ENCODE results near the gene COG5. TPM values are rescaled to one million over a fixed set of nuclear protein-coding genes. Genes with fewer than 3 reads are reported as not detected.

Gene COG5
- total RNA-seq, 1 donor from 2014 or later, result 40.8 TPM

GRCh38 chr7:107430057-107430456 is 133.7 kb downstream of the COG5 start:
- no peak for DNase-seq
- peaks cover 11% of the 10 kb centered on the region for H3K9me3 ChIP-seq (replicated peaks)
- no peaks in the 10 kb centered on the region for H3K27me3 ChIP-seq (ENCODE audit: low read depth)
- TF ChIP-seq CTCF (IDR thresholded peaks at IDR 0.05; ENCODE audit: borderline replicate concordance), result no peak
- H3K36me3 ChIP-seq, result peaks cover 8% of the 10 kb centered on the region
- no peak overlapping the region for H3K27ac ChIP-seq (replicated peaks)
- peaks cover 10% of the 10 kb centered on the region for H3K4me1 ChIP-seq
- intact Hi-C loops (cut with micrococcal nuclease), result no loop called here
- no peak overlapping the region for H3K4me3 ChIP-seq

GRCh38 chr7:107428642-107429041 is 135.1 kb downstream of the COG5 start:
- intact Hi-C loops (cut with micrococcal nuclease), result no loop called here
- H3K4me1 ChIP-seq, result peaks cover 10% of the 10 kb centered on the region
- no peak overlapping the region for H3K4me3 ChIP-seq
- no peak for DNase-seq
- no peak for TF ChIP-seq CTCF (IDR thresholded peaks at IDR 0.05; ENCODE audit: borderline replicate concordance)
- H3K27me3 ChIP-seq (ENCODE audit: low read depth), result no peaks in the 10 kb centered on the region
- peaks cover 7% of the 10 kb centered on the region for H3K9me3 ChIP-seq (replicated peaks)
- no peak overlapping the region for H3K27ac ChIP-seq (replicated peaks)
- H3K36me3 ChIP-seq, result peaks cover 8% of the 10 kb centered on the region

DNA sequence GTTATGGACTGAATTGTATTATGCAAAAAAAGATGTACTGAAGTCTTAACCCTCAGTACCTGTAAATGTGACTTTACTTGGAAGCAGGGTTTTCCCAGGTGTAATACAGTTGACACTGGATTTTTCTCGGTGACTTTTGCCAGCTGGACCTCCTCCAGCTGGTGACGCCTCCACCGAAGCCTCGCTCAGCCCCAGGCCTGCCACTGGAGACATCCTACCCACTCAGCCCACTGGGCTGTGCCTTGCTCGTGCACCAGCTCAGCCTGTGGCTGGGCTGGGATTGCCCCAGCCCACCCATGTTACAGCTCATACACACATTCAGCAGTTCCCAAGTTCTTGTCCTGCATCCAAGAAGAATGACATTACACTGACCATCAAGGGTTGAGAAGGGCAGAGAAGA is 136.3 kb downstream of the COG5 start:
- DNase-seq, result peak; percentile 25

DNA sequence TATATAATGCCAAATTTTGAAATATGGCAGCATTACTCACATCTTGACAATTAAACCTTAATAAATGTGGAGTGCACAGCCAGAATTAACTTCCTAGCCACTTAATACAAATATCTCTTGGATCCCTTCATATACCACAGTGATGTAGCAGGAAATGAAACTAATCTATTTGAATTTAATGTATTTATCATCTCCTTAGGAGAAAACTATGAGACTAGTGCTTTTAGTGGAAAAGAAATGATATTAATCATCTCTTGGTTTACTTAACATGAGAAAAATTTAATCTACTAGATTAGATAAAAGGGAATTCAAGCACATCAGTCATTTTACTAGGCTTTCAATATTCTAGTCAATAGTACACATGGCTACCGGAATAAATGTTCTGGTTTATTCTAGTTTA is 149.5 kb downstream of the COG5 start:
- Histone ChIP-seq H3K27ac (replicated peaks) (no peak overlapping the region), H3K36me3 (peaks cover 15% of the 10 kb centered on the region), H3K9me3 (replicated peaks) (no peaks in the 10 kb centered on the region), H3K27me3 (ENCODE audit: low read depth) (no peaks in the 10 kb centered on the region), H3K4me3 (no peak overlapping the region), H3K4me1 (no peaks in the 10 kb centered on the region)
- DNase-seq, result no peak
- intact Hi-C loops (cut with micrococcal nuclease), result no loop called here
- TF ChIP-seq CTCF (IDR thresholded peaks at IDR 0.05; ENCODE audit: borderline replicate concordance), result no peak

More for the DNA sequence above, 136.3 kb downstream of the COG5 start:
- Histone ChIP-seq H3K4me3 (no peak overlapping the region), H3K27ac (replicated peaks) (no peak overlapping the region), H3K27me3 (ENCODE audit: low read depth) (no peaks in the 10 kb centered on the region), H3K36me3 (peaks cover 6% of the 10 kb centered on the region), H3K4me1 (peaks cover 10% of the 10 kb centered on the region), H3K9me3 (replicated peaks) (no peaks in the 10 kb centered on the region)
- intact Hi-C loops (cut with micrococcal nuclease), result no loop called here
- TF ChIP-seq CTCF (IDR thresholded peaks at IDR 0.05; ENCODE audit: borderline replicate concordance), result no peak

DNA sequence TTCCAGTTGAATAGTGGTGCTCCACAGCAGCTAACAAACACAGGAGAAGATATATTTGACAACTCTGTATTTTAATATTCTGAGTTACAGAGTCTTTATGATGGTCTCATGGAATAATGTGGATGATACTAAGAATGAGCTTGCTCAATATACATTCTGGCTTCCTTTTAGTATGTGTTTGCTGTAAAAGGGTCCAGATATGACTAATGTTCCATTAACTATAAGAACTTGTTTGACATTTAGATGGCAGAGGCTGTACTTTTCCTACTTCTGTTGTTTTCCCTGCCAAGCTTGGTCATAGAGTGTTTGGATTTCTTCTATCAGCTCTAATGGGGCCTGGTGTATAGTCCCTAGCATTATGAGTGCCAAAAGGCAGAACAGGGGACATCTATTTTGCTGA is 155.4 kb downstream of the COG5 start:
- Histone ChIP-seq H3K9me3 (replicated peaks) (no peaks in the 10 kb centered on the region), H3K27me3 (ENCODE audit: low read depth) (no peaks in the 10 kb centered on the region), H3K36me3 (peaks cover 23% of the 10 kb centered on the region), H3K4me3 (no peak overlapping the region), H3K27ac (replicated peaks) (no peak overlapping the region), H3K4me1 (peaks cover 17% of the 10 kb centered on the region)
- TF ChIP-seq CTCF (IDR thresholded peaks at IDR 0.05; ENCODE audit: borderline replicate concordance), result no peak
- intact Hi-C loops (cut with micrococcal nuclease), result no loop called here
- no peak for DNase-seq

DNA sequence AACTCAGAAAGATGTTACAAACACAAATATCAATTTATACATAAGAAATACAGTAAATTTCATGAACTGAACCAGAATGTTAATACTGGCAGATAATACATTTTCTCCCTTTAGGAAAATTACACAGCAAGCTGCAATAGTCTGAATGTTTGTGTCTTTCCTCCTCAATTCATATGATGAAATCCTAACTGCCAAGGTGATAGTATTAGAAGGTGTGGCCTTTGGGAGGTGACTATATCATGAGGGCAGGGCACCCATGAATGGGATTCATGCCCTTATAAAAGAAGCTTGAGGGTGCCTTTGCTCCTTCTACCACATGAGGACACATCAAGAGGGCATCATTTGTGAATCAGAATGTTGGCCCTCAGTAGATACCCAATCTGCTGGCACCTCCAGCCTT is 158.2 kb downstream of the COG5 start:
- H3K27me3 ChIP-seq (ENCODE audit: low read depth), result no peaks in the 10 kb centered on the region
- DNase-seq, result no peak
- no peak for TF ChIP-seq CTCF (IDR thresholded peaks at IDR 0.05; ENCODE audit: borderline replicate concordance)

More for the DNA sequence above, 158.2 kb downstream of the COG5 start:
- Histone ChIP-seq H3K9me3 (replicated peaks) (no peaks in the 10 kb centered on the region), H3K36me3 (peaks cover 15% of the 10 kb centered on the region), H3K4me1 (peaks cover 17% of the 10 kb centered on the region), H3K4me3 (no peak overlapping the region), H3K27ac (replicated peaks) (no peak overlapping the region)
- intact Hi-C loops (cut with micrococcal nuclease), result no loop called here
